Left forelimb (tissue), 1 donor: Measurements from ENCODE around the gene DSP.
A peak's percentile ranks its signal among the peaks of the same experiment; 100 is the strongest.

Source experiments
- DNase-seq: peaks from one replicate; pipeline ENCODE4 v3.0.0-alpha.2; 2018; ENCODE audit warnings: low spot score

Gene DSP

GRCh38 chr6:7538484-7538883 is 3.0 kb upstream of the DSP start:
- no peak for DNase-seq

GRCh38 chr6:7540595-7540994 is 876 bp upstream of the DSP start:
- DNase-seq: no peak

GRCh38 chr6:7542065-7542873 is 798 bp downstream of the DSP start:
- no peak for DNase-seq

- peak; percentile 69 for DNase-seq
These were observed 1.6 kb downstream of the DSP start for GRCh38 chr6:7542874-7543624.

GRCh38 chr6:7543789-7544424 is 2.4 kb downstream of the DSP start:
- DNase-seq: no peak

- no peak for DNase-seq
These were observed 3.1 kb downstream of the DSP start for GRCh38 chr6:7544597-7544996.

GRCh38 chr6:7545316-7546019 is 4.0 kb downstream of the DSP start:
- DNase-seq: no peak

- no peak for DNase-seq
These were observed 4.5 kb downstream of the DSP start for GRCh38 chr6:7546020-7546369.

GRCh38 chr6:7546383-7546782 is 4.9 kb downstream of the DSP start:
- DNase-seq: no peak

GRCh38 chr6:7546896-7547295 is 5.4 kb downstream of the DSP start:
- no peak for DNase-seq

GRCh38 chr6:7547315-7547714 is 5.8 kb downstream of the DSP start:
- DNase-seq: no peak

GRCh38 chr6:7550433-7550801 is 8.9 kb downstream of the DSP start:
- DNase-seq: no peak

- no peak for DNase-seq
These were observed 13.2 kb downstream of the DSP start for GRCh38 chr6:7554533-7555275.

- no peak for DNase-seq
These were observed 14.2 kb downstream of the DSP start for GRCh38 chr6:7555671-7556070.

GRCh38 chr6:7556394-7557106 is 15.1 kb downstream of the DSP start:
- DNase-seq: no peak

GRCh38 chr6:7557652-7558051 is 16.2 kb downstream of the DSP start:
- DNase-seq: no peak

GRCh38 chr6:7558781-7559180 is 17.3 kb downstream of the DSP start:
- DNase-seq: no peak

- DNase-seq: no peak
These were observed 17.7 kb downstream of the DSP start for GRCh38 chr6:7559196-7559595.

- DNase-seq: no peak
These were observed 18.3 kb downstream of the DSP start for GRCh38 chr6:7559651-7560385.

- DNase-seq: no peak
These were observed 19.9 kb downstream of the DSP start for GRCh38 chr6:7561153-7561964.
